Neural cell (in vitro differentiated cells): ENCODE results near the gene PECR.

Experiments
- EP300 ChIP-seq: fragments of 450-650 bp; conservative IDR thresholded peaks from 2 replicates; pipeline ENCODE4 v1.6.1; 2014; ENCODE audit warnings: antibody characterized with exemption, mild to moderate bottlenecking, moderate library complexity; ENCODE audit not compliant: poor library complexity, severe bottlenecking
- EZH2 ChIP-seq: fragments of 200-600, 300-800 bp; shearing (Covaris generic), sonication (generic); IDR thresholded peaks from 2 replicates; pipeline ENCODE4 v1.6.1; 2014; ENCODE audit warnings: antibody characterized with exemption, low read length, borderline replicate concordance, mild to moderate bottlenecking; ENCODE audit not compliant: insufficient read depth, poor library complexity, severe bottlenecking
- MXI1 ChIP-seq: fragments of 450-650 bp; conservative IDR thresholded peaks from 2 replicates; pipeline ENCODE4 v1.6.1; 2014; ENCODE audit warnings: antibody characterized with exemption, mild to moderate bottlenecking; ENCODE audit not compliant: poor library complexity, severe bottlenecking
- POLR2AphosphoS5 ChIP-seq: IDR thresholded peaks from 2 replicates; pipeline ENCODE4 v1.6.1; 2012
- RAD21 ChIP-seq: fragments of 450-650 bp; conservative IDR thresholded peaks from 2 replicates; pipeline ENCODE4 v1.6.1; 2014; ENCODE audit warnings: antibody characterized with exemption, mild to moderate bottlenecking, moderate library complexity
- SMC3 ChIP-seq: fragments of 450-650 bp; conservative IDR thresholded peaks from 2 replicates; pipeline ENCODE4 v1.6.1; 2014; ENCODE audit warnings: antibody characterized with exemption, mild to moderate bottlenecking, moderate library complexity; ENCODE audit not compliant: poor library complexity
- TAF1 ChIP-seq: IDR thresholded peaks from 2 replicates; pipeline ENCODE4 v1.6.1; 2012; ENCODE audit warnings: low read depth
- TF ChIP-seq, protein P1 (sequence below): fragments of 450-650 bp; IDR thresholded peaks from 2 replicates; pipeline ENCODE4 v1.5.1; 2014; ENCODE audit warnings: antibody characterized with exemption, mild to moderate bottlenecking, moderate library complexity; ENCODE audit not compliant: poor library complexity, severe bottlenecking
- TF ChIP-seq, protein P2 (sequence below): IDR thresholded peaks from 2 replicates; pipeline ENCODE4 v1.6.1; 2012; ENCODE audit warnings: borderline replicate concordance

DNA sequence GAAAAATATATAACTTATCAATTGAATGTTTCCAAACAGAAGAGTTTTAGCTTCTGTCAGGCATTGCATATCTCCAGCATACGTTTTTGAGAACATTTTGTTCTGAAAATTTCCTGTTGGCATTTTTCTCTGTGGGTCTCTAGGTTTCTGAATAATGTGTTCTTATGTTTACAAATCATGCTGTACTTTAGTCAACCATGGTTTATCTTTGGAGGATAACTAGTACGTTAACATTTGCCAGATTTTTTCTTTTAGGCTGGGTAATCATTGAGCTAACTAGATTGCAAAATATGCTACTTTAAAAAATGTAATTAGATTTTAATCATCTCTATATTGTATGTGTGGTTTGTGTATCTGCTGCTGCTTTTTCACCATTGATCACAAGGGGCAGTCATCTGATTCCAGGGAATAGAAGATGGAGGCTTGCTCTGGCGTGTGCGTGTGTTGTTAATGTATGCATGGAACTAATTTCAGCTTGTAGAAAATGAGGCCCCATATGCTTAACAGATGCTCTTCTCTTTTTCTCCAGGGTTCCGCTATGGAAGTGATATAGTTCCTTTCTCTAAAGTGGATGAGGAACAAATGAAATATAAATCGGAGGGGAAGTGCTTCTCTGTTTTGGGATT lies 48.9 kb upstream of the PECR start:
- TF ChIP-seq MXI1 = no peak
- TF ChIP-seq, protein P1, sequence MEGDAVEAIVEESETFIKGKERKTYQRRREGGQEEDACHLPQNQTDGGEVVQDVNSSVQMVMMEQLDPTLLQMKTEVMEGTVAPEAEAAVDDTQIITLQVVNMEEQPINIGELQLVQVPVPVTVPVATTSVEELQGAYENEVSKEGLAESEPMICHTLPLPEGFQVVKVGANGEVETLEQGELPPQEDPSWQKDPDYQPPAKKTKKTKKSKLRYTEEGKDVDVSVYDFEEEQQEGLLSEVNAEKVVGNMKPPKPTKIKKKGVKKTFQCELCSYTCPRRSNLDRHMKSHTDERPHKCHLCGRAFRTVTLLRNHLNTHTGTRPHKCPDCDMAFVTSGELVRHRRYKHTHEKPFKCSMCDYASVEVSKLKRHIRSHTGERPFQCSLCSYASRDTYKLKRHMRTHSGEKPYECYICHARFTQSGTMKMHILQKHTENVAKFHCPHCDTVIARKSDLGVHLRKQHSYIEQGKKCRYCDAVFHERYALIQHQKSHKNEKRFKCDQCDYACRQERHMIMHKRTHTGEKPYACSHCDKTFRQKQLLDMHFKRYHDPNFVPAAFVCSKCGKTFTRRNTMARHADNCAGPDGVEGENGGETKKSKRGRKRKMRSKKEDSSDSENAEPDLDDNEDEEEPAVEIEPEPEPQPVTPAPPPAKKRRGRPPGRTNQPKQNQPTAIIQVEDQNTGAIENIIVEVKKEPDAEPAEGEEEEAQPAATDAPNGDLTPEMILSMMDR = no peak
- no peak for TF ChIP-seq SMC3
- no peak for TF ChIP-seq POLR2AphosphoS5
- TF ChIP-seq EZH2 = no peak
- TF ChIP-seq EP300 = no peak
- TF ChIP-seq, protein P2, sequence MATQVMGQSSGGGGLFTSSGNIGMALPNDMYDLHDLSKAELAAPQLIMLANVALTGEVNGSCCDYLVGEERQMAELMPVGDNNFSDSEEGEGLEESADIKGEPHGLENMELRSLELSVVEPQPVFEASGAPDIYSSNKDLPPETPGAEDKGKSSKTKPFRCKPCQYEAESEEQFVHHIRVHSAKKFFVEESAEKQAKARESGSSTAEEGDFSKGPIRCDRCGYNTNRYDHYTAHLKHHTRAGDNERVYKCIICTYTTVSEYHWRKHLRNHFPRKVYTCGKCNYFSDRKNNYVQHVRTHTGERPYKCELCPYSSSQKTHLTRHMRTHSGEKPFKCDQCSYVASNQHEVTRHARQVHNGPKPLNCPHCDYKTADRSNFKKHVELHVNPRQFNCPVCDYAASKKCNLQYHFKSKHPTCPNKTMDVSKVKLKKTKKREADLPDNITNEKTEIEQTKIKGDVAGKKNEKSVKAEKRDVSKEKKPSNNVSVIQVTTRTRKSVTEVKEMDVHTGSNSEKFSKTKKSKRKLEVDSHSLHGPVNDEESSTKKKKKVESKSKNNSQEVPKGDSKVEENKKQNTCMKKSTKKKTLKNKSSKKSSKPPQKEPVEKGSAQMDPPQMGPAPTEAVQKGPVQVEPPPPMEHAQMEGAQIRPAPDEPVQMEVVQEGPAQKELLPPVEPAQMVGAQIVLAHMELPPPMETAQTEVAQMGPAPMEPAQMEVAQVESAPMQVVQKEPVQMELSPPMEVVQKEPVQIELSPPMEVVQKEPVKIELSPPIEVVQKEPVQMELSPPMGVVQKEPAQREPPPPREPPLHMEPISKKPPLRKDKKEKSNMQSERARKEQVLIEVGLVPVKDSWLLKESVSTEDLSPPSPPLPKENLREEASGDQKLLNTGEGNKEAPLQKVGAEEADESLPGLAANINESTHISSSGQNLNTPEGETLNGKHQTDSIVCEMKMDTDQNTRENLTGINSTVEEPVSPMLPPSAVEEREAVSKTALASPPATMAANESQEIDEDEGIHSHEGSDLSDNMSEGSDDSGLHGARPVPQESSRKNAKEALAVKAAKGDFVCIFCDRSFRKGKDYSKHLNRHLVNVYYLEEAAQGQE = no peak
- no peak for TF ChIP-seq TAF1
- TF ChIP-seq RAD21 = no peak
